ENCODE data around the gene EDC3. TPM values are rescaled to one million over a fixed set of nuclear protein-coding genes. Genes with fewer than 3 reads are reported as not detected.

EDC3 gene
- polyA plus RNA-seq, 1 of the 3 experiments (the other 2 are of a cell fraction), result 34.9 TPM

DNA sequence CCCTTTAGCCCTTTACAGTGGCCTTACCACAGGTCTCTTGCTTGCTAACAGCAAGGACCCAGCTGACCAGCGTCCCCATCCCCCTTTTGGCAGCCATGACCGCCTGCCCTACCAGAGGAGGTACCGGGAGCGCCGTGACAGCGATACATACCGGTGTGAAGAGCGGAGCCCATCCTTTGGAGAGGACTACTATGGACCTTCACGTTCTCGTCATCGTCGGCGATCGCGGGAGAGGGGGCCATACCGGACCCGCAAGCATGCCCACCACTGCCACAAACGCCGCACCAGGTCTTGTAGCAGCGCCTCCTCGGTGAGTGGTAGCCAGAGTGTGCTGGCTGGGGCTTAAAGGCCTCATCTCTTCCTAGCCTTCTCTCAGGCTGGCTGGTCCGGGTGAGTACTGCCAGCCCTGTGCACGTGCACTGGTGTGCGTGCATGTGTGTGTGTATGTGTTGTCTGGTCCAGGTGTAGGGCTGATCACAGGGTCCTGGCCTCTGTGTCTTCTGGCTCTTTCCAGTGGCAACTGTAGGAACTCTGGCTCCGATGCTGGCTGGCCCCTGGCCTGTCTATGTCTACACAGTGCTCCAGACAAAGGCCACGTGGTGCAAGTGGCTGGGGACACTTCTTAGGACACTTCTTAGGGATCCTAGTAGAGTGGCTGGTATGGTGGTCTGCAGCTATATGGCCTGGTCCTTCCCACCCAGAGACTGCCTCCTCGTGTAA is 75.7 kb downstream of the EDC3 start (continued):
- TF ChIP-seq, protein P1, sequence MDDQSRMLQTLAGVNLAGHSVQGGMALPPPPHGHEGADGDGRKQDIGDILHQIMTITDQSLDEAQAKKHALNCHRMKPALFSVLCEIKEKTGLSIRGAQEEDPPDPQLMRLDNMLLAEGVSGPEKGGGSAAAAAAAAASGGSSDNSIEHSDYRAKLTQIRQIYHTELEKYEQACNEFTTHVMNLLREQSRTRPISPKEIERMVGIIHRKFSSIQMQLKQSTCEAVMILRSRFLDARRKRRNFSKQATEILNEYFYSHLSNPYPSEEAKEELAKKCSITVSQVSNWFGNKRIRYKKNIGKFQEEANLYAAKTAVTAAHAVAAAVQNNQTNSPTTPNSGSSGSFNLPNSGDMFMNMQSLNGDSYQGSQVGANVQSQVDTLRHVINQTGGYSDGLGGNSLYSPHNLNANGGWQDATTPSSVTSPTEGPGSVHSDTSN (IDR thresholded peaks at IDR 0.05), result no peak
- TF ChIP-seq, protein P2, sequence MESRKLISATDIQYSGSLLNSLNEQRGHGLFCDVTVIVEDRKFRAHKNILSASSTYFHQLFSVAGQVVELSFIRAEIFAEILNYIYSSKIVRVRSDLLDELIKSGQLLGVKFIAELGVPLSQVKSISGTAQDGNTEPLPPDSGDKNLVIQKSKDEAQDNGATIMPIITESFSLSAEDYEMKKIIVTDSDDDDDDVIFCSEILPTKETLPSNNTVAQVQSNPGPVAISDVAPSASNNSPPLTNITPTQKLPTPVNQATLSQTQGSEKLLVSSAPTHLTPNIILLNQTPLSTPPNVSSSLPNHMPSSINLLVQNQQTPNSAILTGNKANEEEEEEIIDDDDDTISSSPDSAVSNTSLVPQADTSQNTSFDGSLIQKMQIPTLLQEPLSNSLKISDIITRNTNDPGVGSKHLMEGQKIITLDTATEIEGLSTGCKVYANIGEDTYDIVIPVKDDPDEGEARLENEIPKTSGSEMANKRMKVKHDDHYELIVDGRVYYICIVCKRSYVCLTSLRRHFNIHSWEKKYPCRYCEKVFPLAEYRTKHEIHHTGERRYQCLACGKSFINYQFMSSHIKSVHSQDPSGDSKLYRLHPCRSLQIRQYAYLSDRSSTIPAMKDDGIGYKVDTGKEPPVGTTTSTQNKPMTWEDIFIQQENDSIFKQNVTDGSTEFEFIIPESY (IDR thresholded peaks at IDR 0.05; ENCODE audit: borderline replicate concordance, low read depth), result no peak
- TF ChIP-seq GABPA (IDR thresholded peaks at IDR 0.05; ENCODE audit: low read depth), result no peak
- no peak for TF ChIP-seq MXI1 (IDR thresholded peaks at IDR 0.05; ENCODE audit: low read depth, low read length)
- TF ChIP-seq, protein P3, sequence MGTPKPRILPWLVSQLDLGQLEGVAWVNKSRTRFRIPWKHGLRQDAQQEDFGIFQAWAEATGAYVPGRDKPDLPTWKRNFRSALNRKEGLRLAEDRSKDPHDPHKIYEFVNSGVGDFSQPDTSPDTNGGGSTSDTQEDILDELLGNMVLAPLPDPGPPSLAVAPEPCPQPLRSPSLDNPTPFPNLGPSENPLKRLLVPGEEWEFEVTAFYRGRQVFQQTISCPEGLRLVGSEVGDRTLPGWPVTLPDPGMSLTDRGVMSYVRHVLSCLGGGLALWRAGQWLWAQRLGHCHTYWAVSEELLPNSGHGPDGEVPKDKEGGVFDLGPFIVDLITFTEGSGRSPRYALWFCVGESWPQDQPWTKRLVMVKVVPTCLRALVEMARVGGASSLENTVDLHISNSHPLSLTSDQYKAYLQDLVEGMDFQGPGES (IDR thresholded peaks at IDR 0.05; ENCODE audit: low read depth, low read length), result no peak
- no peak for TF ChIP-seq FOXJ3 (CRISPR knock-in tag; IDR thresholded peaks at IDR 0.05)

DNA sequence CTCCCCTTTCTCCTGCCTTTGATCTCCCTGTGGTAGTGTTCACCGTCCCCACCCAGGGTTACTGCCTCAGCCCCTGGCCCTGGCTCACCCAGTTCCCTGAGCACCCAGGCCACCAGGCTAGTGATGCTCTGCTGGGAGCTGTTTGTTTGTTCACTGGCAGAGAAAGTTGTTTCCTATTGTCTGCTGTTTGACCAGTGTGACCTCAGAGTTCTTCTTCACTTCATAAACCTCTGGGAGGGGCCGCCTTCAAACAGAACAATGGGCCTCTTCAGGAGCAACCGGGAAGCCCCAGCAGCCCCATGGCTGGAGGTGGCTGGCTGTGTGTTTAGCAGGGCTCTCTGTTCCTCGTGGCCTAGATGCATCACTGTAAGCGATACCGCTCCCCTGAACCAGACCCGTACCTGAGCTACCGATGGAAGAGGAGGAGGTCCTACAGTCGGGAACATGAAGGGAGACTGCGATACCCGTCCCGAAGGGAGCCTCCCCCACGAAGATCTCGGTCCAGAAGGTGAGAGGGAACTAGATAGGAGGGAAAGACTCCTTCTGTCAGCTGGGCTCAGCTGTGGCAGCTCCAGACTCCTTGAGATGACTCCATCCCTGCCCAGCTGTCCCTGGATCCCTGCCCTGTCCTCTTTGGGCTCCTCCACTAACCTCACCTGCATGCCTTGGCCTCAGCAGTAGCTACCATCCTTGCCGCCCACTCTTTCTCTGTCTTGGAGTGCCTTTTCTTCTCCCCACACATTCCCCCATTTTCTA is 76.8 kb downstream of the EDC3 start:
- Histone ChIP-seq H3K9me2 (no peaks in the 10 kb centered on the region), H3K27ac (ENCODE audit: low read depth in 2 of 2, low read length in 1 of 2) (no peak overlapping the region; a peak in 1 of 4 replicates), H4K20me1 (ENCODE audit: insufficient read depth) (peaks cover 75% of the 10 kb centered on the region), H3K9me3 (no peaks in the 10 kb centered on the region), H3K79me2 (ENCODE audit: insufficient read depth) (peaks cover 81% of the 10 kb centered on the region), H3F3A (replicated peaks; ENCODE audit: insufficient read depth) (peaks cover 20% of the 10 kb centered on the region), H3K9ac (no peak overlapping the region), H3K36me3 (replicated peaks in 1 of 2; ENCODE audit: control insufficient read depth in 1 of 2, insufficient read depth in 2 of 2, low read length in 1 of 2) (peaks cover 19 to 57% of the 10 kb centered on the region in 2 experiments), H3K4me3 (ENCODE audit: low read depth in 2 of 2, low read length in 1 of 2) (no peak overlapping the region), H2AFZ (ENCODE audit: low read depth) (no peak overlapping the region), H3K4me1 (ENCODE audit: control insufficient read depth in 1 of 2, insufficient read depth in 2 of 2, low read depth in 1 of 2, low read length in 1 of 2) (peaks cover 0 to 24% of the 10 kb centered on the region in 2 experiments; a peak in 2 of 4 replicates), H3K27me3 (ENCODE audit: insufficient read depth) (no peaks in the 10 kb centered on the region), H3K4me2 (no peak overlapping the region)
- ChIA-PET CTCF (interaction anchor here (0.6 to 39.4 kb wide), 6 partner anchors 16 to 245 kb away, joined by 3 to 1109 read pairs (median 4); partner anchors contain the start of gene CSK), POLR2A (interaction anchor here (0.6 kb wide), 1 partner anchor 21 kb away, joined by 3 read pairs; no protein-coding TSS in a partner anchor)
- DNase-seq, result no peak
- 91% methylated on average over 15 of the region's 15 CpGs for WGBS (ENCODE audit: low lambda C conversion rate)
- TF ChIP-seq GABPA (IDR thresholded peaks at IDR 0.05; ENCODE audit: low read depth), result no peak
- no peak for TF ChIP-seq NRF1 (IDR thresholded peaks at IDR 0.05; ENCODE audit: low read depth, low read length)
- no peak for TF ChIP-seq YY1 (IDR thresholded peaks at IDR 0.05; ENCODE audit: low read depth)
- no peak for TF ChIP-seq TAF1 (IDR thresholded peaks at IDR 0.05; ENCODE audit: borderline replicate concordance, low read depth, low read length)
- TF ChIP-seq EZH2phosphoT487 (IDR thresholded peaks at IDR 0.05; ENCODE audit: borderline replicate concordance, low read depth), result no peak
- no peak for TF ChIP-seq CHD2 (IDR thresholded peaks at IDR 0.05; ENCODE audit: low read length, partially characterized antibody)
- TF ChIP-seq, protein P3 (IDR thresholded peaks at IDR 0.05; ENCODE audit: low read depth, low read length), result no peak
- TF ChIP-seq, protein P4, sequence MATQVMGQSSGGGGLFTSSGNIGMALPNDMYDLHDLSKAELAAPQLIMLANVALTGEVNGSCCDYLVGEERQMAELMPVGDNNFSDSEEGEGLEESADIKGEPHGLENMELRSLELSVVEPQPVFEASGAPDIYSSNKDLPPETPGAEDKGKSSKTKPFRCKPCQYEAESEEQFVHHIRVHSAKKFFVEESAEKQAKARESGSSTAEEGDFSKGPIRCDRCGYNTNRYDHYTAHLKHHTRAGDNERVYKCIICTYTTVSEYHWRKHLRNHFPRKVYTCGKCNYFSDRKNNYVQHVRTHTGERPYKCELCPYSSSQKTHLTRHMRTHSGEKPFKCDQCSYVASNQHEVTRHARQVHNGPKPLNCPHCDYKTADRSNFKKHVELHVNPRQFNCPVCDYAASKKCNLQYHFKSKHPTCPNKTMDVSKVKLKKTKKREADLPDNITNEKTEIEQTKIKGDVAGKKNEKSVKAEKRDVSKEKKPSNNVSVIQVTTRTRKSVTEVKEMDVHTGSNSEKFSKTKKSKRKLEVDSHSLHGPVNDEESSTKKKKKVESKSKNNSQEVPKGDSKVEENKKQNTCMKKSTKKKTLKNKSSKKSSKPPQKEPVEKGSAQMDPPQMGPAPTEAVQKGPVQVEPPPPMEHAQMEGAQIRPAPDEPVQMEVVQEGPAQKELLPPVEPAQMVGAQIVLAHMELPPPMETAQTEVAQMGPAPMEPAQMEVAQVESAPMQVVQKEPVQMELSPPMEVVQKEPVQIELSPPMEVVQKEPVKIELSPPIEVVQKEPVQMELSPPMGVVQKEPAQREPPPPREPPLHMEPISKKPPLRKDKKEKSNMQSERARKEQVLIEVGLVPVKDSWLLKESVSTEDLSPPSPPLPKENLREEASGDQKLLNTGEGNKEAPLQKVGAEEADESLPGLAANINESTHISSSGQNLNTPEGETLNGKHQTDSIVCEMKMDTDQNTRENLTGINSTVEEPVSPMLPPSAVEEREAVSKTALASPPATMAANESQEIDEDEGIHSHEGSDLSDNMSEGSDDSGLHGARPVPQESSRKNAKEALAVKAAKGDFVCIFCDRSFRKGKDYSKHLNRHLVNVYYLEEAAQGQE (IDR thresholded peaks at IDR 0.05; ENCODE audit: low read depth, low read length), result no peak
- TF ChIP-seq, protein P5, sequence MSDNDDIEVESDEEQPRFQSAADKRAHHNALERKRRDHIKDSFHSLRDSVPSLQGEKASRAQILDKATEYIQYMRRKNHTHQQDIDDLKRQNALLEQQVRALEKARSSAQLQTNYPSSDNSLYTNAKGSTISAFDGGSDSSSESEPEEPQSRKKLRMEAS (IDR thresholded peaks at IDR 0.05; ENCODE audit: low read depth), result no peak
- no peak for TF ChIP-seq POLR2AphosphoS5 (IDR thresholded peaks at IDR 0.05; ENCODE audit: low read depth, low read length)
- TF ChIP-seq, protein P2 (IDR thresholded peaks at IDR 0.05; ENCODE audit: borderline replicate concordance, low read depth), result no peak
- no peak for TF ChIP-seq RCOR1 (IDR thresholded peaks at IDR 0.05; ENCODE audit: low read length)
